ENCODE measurements around the gene USP22. TPM values are rescaled to one million over a fixed set of nuclear protein-coding genes. Genes with fewer than 3 reads are reported as not detected.

Gene USP22
- total and polyA plus RNA-seq, 2 of the 13 experiments (the other 11 are each of a cell fraction or from before 2014, with no cell fraction given): 98.0 to 130 TPM

DNA sequence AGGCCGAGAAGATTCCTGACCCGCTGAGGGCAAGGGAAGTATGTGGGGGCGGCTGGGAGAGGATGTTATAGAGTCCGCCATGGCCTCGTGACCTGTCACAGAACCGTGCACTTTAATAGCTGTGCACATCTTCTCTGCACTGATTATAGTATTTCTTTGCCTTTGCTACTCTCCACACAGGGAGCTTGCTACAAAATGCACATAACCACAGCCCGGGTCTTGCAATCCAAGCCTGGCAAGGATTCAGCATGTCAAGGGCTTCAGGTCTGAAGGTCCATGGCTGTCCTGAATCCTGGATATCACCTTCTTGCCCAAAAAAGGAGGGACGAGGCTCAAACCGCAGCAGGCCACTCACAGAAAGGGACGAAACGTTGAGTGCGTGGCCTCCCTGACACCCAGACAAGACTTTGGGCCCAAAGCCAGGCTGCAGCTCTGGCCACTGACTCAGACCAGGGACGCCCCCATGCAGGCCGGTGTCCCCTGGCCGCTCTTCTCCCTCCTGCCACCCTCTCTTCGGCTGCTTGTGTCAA lies 43.7 kb downstream of the USP22 start (continued):
- no peak for TF ChIP-seq JUN (CRISPR knock-in tag; IDR thresholded peaks at IDR 0.05)
- TF ChIP-seq, protein P1, sequence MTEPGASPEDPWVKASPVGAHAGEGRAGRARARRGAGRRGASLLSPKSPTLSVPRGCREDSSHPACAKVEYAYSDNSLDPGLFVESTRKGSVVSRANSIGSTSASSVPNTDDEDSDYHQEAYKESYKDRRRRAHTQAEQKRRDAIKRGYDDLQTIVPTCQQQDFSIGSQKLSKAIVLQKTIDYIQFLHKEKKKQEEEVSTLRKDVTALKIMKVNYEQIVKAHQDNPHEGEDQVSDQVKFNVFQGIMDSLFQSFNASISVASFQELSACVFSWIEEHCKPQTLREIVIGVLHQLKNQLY (CRISPR knock-in tag; IDR thresholded peaks at IDR 0.05): no peak
- TF ChIP-seq ZNF274 (CRISPR knock-in tag; IDR thresholded peaks at IDR 0.05): no peak
- TF ChIP-seq BCL6 (CRISPR knock-in tag; IDR thresholded peaks at IDR 0.05): no peak
- TF ChIP-seq SCMH1 (CRISPR knock-in tag; IDR thresholded peaks at IDR 0.05; ENCODE audit: borderline replicate concordance): no peak
- no peak for TF ChIP-seq ZNF546 (CRISPR knock-in tag; conservative IDR thresholded peaks at IDR 0.05)
- TF ChIP-seq POLR2A (IDR thresholded peaks at IDR 0.05; ENCODE audit: insufficient read depth in 1 of 2, low read depth in 2 of 2, low read length in 2 of 2): 0 out of 4 replicates have a peak, but pooled peaks of 1 of the 2 experiments have one; percentile 23
- TF ChIP-seq ZNF484 (CRISPR knock-in tag; IDR thresholded peaks at IDR 0.05; ENCODE audit: borderline replicate concordance, low read depth): no peak
- no peak for TF ChIP-seq CC2D1A (CRISPR knock-in tag; IDR thresholded peaks at IDR 0.05)
- no peak for TF ChIP-seq ZNF335 (CRISPR knock-in tag; IDR thresholded peaks at IDR 0.05)
- no peak for TF ChIP-seq ZNF337 (CRISPR knock-in tag; IDR thresholded peaks at IDR 0.05; ENCODE audit: borderline replicate concordance, low read depth)
- TF ChIP-seq ZNF142 (CRISPR knock-in tag; IDR thresholded peaks at IDR 0.05): no peak
- no peak for TF ChIP-seq ZBTB38 (CRISPR knock-in tag; IDR thresholded peaks at IDR 0.05)
